Subcutaneous abdominal adipose tissue (tissue), 5 donors: ENCODE data around the gene PLOD1.
"Not testable (repeated sequence)": the region's sequence is repeated elsewhere in the genome, so short reads cannot be mapped to it uniquely, and the experiment has no call there.

Experiments
- H3K27ac ChIP-seq: one replicate; pipeline ENCODE4 v1.7.0; 2013; ENCODE audit warnings: low read depth, mild to moderate bottlenecking, inconsistent platforms, low read length, moderate library complexity
- H3K27me3 ChIP-seq, 5 donors: one replicate each; pipeline ENCODE4 v1.7.0; 2013; ENCODE audit warnings: low read length in 5 of 5, inconsistent platforms in 1 of 5; ENCODE audit not compliant: control insufficient read depth in 5 of 5, insufficient read depth in 4 of 5
- H3K36me3 ChIP-seq, 5 donors: one replicate each; pipeline ENCODE4 v1.7.0; 2013; ENCODE audit warnings: low read length in 5 of 5; ENCODE audit not compliant: control insufficient read depth in 5 of 5, insufficient read depth in 5 of 5
- H3K4me1 ChIP-seq, 5 donors: one replicate each; pipeline ENCODE4 v1.7.0; 2013; ENCODE audit warnings: low read length in 5 of 5, mild to moderate bottlenecking in 3 of 5, moderate library complexity in 1 of 5; ENCODE audit not compliant: control insufficient read depth in 5 of 5, insufficient read depth in 5 of 5
- H3K4me3 ChIP-seq, 5 donors: one replicate each; pipeline ENCODE4 v1.7.0; 2013; ENCODE audit warnings: low read length in 5 of 5, low read depth in 1 of 5
- H3K9ac ChIP-seq, 5 donors: one replicate each; pipeline ENCODE4 v1.7.0; 2013; ENCODE audit warnings: low read length in 5 of 5, mild to moderate bottlenecking in 4 of 5, moderate library complexity in 3 of 5
- H3K9me3 ChIP-seq, 5 donors: one replicate each; pipeline ENCODE4 v1.7.0; 2013; ENCODE audit warnings: low read length in 5 of 5; ENCODE audit not compliant: control insufficient read depth in 5 of 5
- donor health status: healthy.
- donor health status: healthy.
- donor health status: healthy.
- donor health status: healthy.
- donor health status: healthy.

PLOD1 gene

GRCh38 chr1:11934302-11935056 is at the start of gene PLOD1:
Gene PLOD1, plus strand, starts transcription at chr1:11934717. Its CDS starts 63 bp downstream, at chr1:11934780.
- Histone ChIP-seq H3K4me1 (peaks cover 7 to 64% (median 52%) of the 10 kb centered on the region in 5 donors), H3K27me3 (no peaks in the 10 kb centered on the region), H3K9me3 (no peaks in the 10 kb centered on the region)

GRCh38 chr1:11885916-11886315 is 48.6 kb upstream of the PLOD1 start:
- no peaks in the 10 kb centered on the region for H3K9me3 ChIP-seq
- H3K9ac ChIP-seq: no peak overlapping the region
- H3K4me1 ChIP-seq: peaks cover 0 to 14% (median 1%) of the 10 kb centered on the region in 5 donors
- H3K36me3 ChIP-seq: no peaks in the 10 kb centered on the region
- peaks cover 0 to 16% (median 8%) of the 10 kb centered on the region in 5 donors for H3K27me3 ChIP-seq
- H3K4me3 ChIP-seq: no peak overlapping the region
- no peak overlapping the region for H3K27ac ChIP-seq

More at GRCh38 chr1:11934302-11935056, at the start of gene PLOD1:
- H3K4me3 ChIP-seq: peak within 1 kb of the TSS; percentile 74 to 95 (median 82)
- peak within 1 kb of the TSS; percentile 82 for H3K27ac ChIP-seq
- peaks cover 0 to 9% (median 4%) of the 10 kb centered on the region in 5 donors for H3K36me3 ChIP-seq
- H3K9ac ChIP-seq: peak within 1 kb of the TSS; percentile 48 to 90 (median 88)

DNA sequence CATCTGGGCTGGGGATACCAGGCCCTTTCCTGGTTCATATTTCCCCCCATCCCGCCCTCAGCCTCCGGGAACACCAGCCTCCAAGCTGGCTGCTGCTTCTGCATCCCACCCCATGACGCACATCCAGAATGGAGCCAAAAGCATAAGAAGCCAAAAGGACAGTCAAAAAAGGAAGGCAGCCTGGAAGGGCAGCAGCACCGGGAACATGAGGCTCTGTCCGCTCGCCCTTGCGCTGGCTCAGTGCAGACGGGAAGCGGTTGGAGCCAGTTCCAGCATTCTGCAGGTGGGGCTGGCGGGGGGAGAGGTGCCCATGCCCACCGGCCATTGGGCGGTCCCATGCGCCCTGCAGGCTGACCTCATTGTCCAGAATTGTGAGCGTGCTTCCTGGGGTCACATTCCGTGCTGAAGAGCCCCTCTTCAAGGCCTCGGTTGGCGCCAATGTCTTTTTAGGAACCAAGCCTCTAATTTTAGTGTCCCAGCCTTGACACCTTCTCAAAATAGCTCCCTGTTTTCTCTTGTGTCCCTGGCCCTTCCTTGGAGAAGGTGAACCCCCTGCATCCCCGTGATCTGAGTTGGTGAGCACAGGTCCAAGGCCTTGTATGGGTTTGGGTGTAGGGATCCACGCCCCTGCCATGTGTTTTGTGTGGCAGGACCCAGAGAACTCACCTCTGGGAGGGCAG is 47.4 kb upstream of the PLOD1 start:
- no peak overlapping the region for H3K4me3 ChIP-seq
- no peak overlapping the region for H3K9ac ChIP-seq
- H3K36me3 ChIP-seq: no peaks in the 10 kb centered on the region
- peaks cover 0 to 7% (median 0%) of the 10 kb centered on the region in 5 donors for H3K4me1 ChIP-seq
- H3K27ac ChIP-seq: no peak overlapping the region
- no peaks in the 10 kb centered on the region for H3K9me3 ChIP-seq
- peaks cover under 1 to 16% (median 7%) of the 10 kb centered on the region in 5 donors for H3K27me3 ChIP-seq

DNA sequence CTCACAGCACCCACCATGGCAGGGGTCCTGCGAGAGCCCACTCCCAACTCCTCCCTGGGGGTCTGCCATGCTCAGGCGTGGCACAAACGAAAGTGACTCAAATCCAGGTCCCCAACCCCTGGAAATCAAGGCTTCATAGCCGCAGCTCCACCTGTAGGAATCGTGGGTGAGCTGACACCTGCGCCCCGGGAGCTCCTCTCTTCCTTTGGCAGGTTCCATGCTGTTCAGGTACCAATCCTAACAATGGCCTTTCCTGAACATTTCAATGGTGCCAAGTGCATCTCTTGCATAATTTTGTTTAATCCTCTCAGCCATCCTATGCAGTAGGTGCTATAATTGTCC is 46.9 kb upstream of the PLOD1 start:
- H3K27ac ChIP-seq: no peak overlapping the region
- no peak overlapping the region for H3K4me3 ChIP-seq
- H3K9ac ChIP-seq: no peak overlapping the region
- H3K27me3 ChIP-seq: peaks cover 4 to 16% (median 7%) of the 10 kb centered on the region in 5 donors
- H3K36me3 ChIP-seq: no peaks in the 10 kb centered on the region
- H3K9me3 ChIP-seq: no peaks in the 10 kb centered on the region
- peaks cover 0 to 7% (median 0%) of the 10 kb centered on the region in 5 donors for H3K4me1 ChIP-seq

DNA sequence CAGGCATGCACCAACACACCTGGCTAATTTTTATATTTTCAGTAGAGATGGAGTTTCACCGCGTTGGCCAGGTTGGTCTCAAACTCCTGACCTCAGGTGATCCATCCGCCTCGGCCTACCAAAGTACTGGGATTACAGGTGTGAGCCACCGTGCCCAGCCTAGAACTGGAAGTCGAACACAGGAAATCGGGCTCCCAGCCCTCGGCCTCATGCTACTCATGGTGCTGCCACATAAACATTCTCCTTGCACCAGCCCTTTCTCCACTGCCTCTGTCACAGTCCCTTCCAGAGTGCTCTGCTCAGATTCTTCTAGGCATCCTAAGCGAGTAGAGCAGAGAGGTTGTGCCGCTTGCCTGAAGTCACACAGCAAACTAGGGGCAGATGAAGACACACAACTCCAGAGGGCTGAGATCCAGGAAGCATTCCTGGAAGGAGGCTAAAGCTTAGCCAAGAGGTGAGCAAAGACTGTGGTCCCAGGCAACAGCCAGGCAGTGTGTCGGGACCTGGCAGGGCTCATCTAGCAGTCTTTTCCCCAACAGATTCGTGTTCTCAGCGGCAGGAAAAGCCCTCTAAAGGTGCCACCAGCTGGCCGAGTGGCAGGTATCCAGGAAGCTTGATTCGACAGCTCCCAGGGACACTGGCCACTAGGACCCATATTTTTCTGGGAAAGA is 46.2 kb upstream of the PLOD1 start:
- H3K9ac ChIP-seq: no peak overlapping the region
- H3K36me3 ChIP-seq: no peaks in the 10 kb centered on the region
- no peak overlapping the region for H3K4me3 ChIP-seq
- H3K9me3 ChIP-seq: no peaks in the 10 kb centered on the region
- peaks cover 0 to 2% (median 0%) of the 10 kb centered on the region in 5 donors for H3K4me1 ChIP-seq
- no peak overlapping the region for H3K27ac ChIP-seq
- peaks cover 3 to 10% (median 4%) of the 10 kb centered on the region in 5 donors for H3K27me3 ChIP-seq

DNA sequence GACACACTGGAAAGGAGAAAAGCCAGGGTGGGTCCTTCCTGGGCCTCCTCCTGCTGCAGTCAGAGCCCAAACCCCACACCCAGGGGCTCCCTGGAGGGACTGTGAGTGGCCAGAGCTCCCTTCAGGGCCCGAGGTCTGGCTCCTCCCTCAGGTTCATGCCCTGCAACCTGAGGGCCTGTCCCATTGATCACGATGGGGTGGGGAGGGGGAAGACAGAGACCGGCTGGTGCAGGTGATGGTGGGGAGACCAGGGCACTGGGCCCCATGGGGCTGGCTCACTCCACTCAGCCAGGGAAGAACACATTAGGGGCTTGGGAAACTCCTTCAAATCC is 45.7 kb upstream of the PLOD1 start:
- H3K9me3 ChIP-seq: no peaks in the 10 kb centered on the region
- H3K4me1 ChIP-seq: peaks cover 0 to 2% (median 0%) of the 10 kb centered on the region in 5 donors
- no peak overlapping the region for H3K4me3 ChIP-seq
- H3K36me3 ChIP-seq: no peaks in the 10 kb centered on the region
- H3K27ac ChIP-seq: no peak overlapping the region
- peaks cover 3 to 10% (median 4%) of the 10 kb centered on the region in 5 donors for H3K27me3 ChIP-seq
- H3K9ac ChIP-seq: no peak overlapping the region

DNA sequence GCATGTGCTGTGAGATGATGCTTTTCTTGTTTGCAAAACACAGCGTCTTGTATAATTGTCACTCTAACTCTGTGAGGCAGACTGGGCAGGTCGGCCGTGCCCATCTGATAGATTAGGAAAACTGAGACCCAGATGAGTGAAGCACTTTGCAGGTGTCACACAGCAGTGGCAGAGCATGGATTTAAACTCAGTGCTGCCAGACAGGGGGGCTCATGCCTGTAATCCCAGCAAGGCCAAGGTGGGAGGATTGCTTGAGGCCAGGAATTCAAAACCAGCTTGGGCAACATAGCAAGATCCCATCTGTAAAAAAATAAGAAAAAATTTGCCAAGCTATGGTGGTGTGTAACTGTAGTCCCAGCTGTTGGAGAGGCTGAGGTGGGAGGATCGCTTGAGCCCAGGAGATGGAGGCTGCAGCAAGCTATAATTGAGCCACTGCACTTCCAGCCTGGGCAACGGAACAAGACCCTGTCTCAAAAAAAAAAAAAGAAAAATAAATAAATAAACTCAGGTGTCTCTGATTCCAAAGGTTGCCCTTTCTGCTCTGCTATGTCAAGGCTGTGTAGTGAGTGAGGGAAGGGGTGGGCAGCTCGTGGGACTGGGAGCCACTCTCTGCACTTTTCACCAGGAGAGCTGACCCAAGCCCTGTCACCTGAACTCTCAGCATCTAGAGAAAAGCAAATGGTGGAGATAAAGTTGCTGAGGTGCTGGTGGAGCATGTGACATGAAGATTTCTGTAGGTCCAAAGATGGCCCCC is 42.9 kb upstream of the PLOD1 start:
- no peak overlapping the region for H3K27ac ChIP-seq

GRCh38 chr1:11893907-11894251 is 40.6 kb upstream of the PLOD1 start:
- no peaks in the 10 kb centered on the region for H3K36me3 ChIP-seq
- H3K27ac ChIP-seq: no peak overlapping the region
- no peak overlapping the region for H3K9ac ChIP-seq
- no peaks in the 10 kb centered on the region for H3K9me3 ChIP-seq
- H3K4me1 ChIP-seq: no peaks in the 10 kb centered on the region
- no peak overlapping the region for H3K4me3 ChIP-seq
- H3K27me3 ChIP-seq: peaks cover 7 to 26% (median 10%) of the 10 kb centered on the region in 5 donors

More for the DNA sequence above, 42.9 kb upstream of the PLOD1 start:
- Histone ChIP-seq H3K9me3 (no peaks in the 10 kb centered on the region), H3K27me3 (peaks cover 2 to 16% (median 4%) of the 10 kb centered on the region in 5 donors), H3K4me3 (no peak overlapping the region), H3K9ac (no peak overlapping the region), H3K36me3 (no peaks in the 10 kb centered on the region), H3K4me1 (peaks cover 0 to 2% (median 0%) of the 10 kb centered on the region in 5 donors)

- H3K36me3 ChIP-seq, H3K27ac ChIP-seq, H3K4me3 ChIP-seq, H3K9ac ChIP-seq, H3K9me3 ChIP-seq, H3K4me1 ChIP-seq: not testable (repeated sequence)
- H3K27me3 ChIP-seq: peaks cover 14 to 32% (median 16%) of the 10 kb centered on the region in 5 donors
Measured at GRCh38 chr1:11894501-11894900, 40.0 kb upstream of the PLOD1 start.
